Keratinocyte (primary cell): ENCODE results near the gene ZNF418. TPM values are rescaled to one million over a fixed set of nuclear protein-coding genes. Genes with fewer than 3 reads are reported as not detected.

Source experiments
- DNase-seq: peaks from one replicate; pipeline ENCODE4 v3.0.0-alpha.2; 2011; ENCODE audit warnings: low read depth, missing footprints, low spot score
- FAIRE-seq: peaks from 2 replicates; lab custom pipeline; 2011; peaks lifted over from hg19 to GRCh38; lab: Jason Lieb, UNC
- H2AFZ ChIP-seq: 2 replicates; pipeline ENCODE4 v1.6.0; 2012; ENCODE audit warnings: low read length, control low read depth, inconsistent platforms; ENCODE audit not compliant: control insufficient read depth
- H3K27ac ChIP-seq: 2 replicates; pipeline ENCODE4 v1.5.1; 2011; ENCODE audit warnings: low read length; ENCODE audit not compliant: control insufficient read depth, insufficient read depth
- H3K27me3 ChIP-seq: 3 replicates; pipeline ENCODE4 v1.6.0; 2011; ENCODE audit warnings: low read length; ENCODE audit not compliant: control insufficient read depth, insufficient read depth; ENCODE audit errors: extremely low read depth
- H3K36me3 ChIP-seq, 2 experiments: 2 replicates in 1 of 2; 3 replicates in 1 of 2; pipeline ENCODE4 v1.5.1; 2011; ENCODE audit warnings: low read length in 2 of 2, mild to moderate bottlenecking in 1 of 2; ENCODE audit not compliant: control insufficient read depth in 2 of 2, insufficient read depth in 2 of 2; ENCODE audit errors: extremely low read depth in 1 of 2
- H3K4me1 ChIP-seq: 3 replicates; pipeline ENCODE4 v1.5.1; 2011; ENCODE audit warnings: low read length; ENCODE audit not compliant: control insufficient read depth, insufficient read depth; ENCODE audit errors: extremely low read depth
- H3K4me2 ChIP-seq: 3 replicates; pipeline ENCODE4 v1.6.0; 2011; ENCODE audit warnings: low read depth, low read length; ENCODE audit not compliant: control insufficient read depth, insufficient read depth; ENCODE audit errors: extremely low read depth
- H3K4me3 ChIP-seq, 3 experiments: fragments of 200-600 bp in 1 of 3; sonication (generic) in 1 of 3; 2 replicates in 2 of 3; 3 replicates in 1 of 3; pipeline ENCODE4 v1.5.1; 2011 to 2016; ENCODE audit warnings: low read length in 3 of 3, mild to moderate bottlenecking in 3 of 3, control low read depth in 2 of 3, inconsistent platforms in 1 of 3, low read depth in 1 of 3, mixed read lengths in 1 of 3, mixed run types in 1 of 3, moderate library complexity in 1 of 3; ENCODE audit not compliant: control insufficient read depth in 2 of 3, insufficient read depth in 2 of 3; ENCODE audit errors: extremely low read depth in 1 of 3
- H3K79me2 ChIP-seq: 2 replicates; pipeline ENCODE4 v1.6.0; 2012; ENCODE audit warnings: low read length; ENCODE audit not compliant: control insufficient read depth, insufficient read depth
- H3K9ac ChIP-seq: 3 replicates; pipeline ENCODE4 v1.6.0; 2011; ENCODE audit warnings: low read length; ENCODE audit not compliant: control insufficient read depth, insufficient read depth; ENCODE audit errors: extremely low read depth
- H3K9me1 ChIP-seq: 3 replicates; pipeline ENCODE4 v1.6.0; 2011; ENCODE audit warnings: low read length; ENCODE audit not compliant: control insufficient read depth, insufficient read depth; ENCODE audit errors: extremely low read depth
- H3K9me3 ChIP-seq: 2 replicates; pipeline ENCODE4 v1.5.1; 2012; ENCODE audit warnings: low read depth, low read length; ENCODE audit not compliant: control insufficient read depth
- H4K20me1 ChIP-seq: 3 replicates; pipeline ENCODE4 v1.6.0; 2011; ENCODE audit warnings: low read length; ENCODE audit not compliant: control insufficient read depth, insufficient read depth; ENCODE audit errors: extremely low read depth
- CTCF ChIP-seq, 3 experiments: IDR thresholded peaks in 1 of 3; conservative IDR thresholded peaks in 1 of 3; optimal IDR thresholded peaks in 1 of 3; 2 replicates in 2 of 3; 3 replicates in 1 of 3; pipeline versions ENCODE3 to v1.5.1; 2011; ENCODE audit warnings: low read length in 3 of 3, mild to moderate bottlenecking in 3 of 3, moderate library complexity in 2 of 3, control low read depth in 1 of 3, inconsistent platforms in 1 of 3; ENCODE audit not compliant: insufficient read depth in 2 of 3; ENCODE audit errors: extremely low read depth in 1 of 3
- EZH2 ChIP-seq: IDR thresholded peaks from one replicate; pipeline ENCODE4 v1.6.1; 2012; ENCODE audit warnings: inconsistent platforms, mild to moderate bottlenecking, low read length, moderate library complexity
- dilution Hi-C: fragments of 300-500 bp; cut with MboI; formaldehyde crosslinking; loops from one replicate; pipeline ENCODE4 v1.7.0; 2020; ENCODE audit warnings: low sequenced_read_pairs; ENCODE audit not compliant: extremely low pct_ligation_motif_present
- polyA plus RNA-seq, 5 experiments: library from polyadenylated mRNA; depleted of rRNA in 3 of 5; stranded (reverse) in 3 of 5; stranded (forward) in 1 of 5; unstranded in 1 of 5; fragments of >200 nt; gene quantifications; 1 replicate in 1 of 5; 2 replicates in 3 of 5; 3 replicates in 1 of 5; pipeline versions ENCODE4 v1.2.1 to v1.2.3, GENCODE V29; 2011 to 2012; ENCODE audit warnings: missing spikeins in 2 of 5, low read depth in 1 of 5, low replicate concordance in 1 of 5

The ZNF418 gene
- polyA plus RNA-seq, 1 donor (not counting 4 experiments of a cell fraction or from before 2014, with no cell fraction given) = 2.9 TPM

- Histone ChIP-seq H3K79me2 (peaks cover 19% of the 10 kb centered on the region), H4K20me1 (no peaks in the 10 kb centered on the region), H3K4me1 (no peaks in the 10 kb centered on the region), H3K9me3 (peaks cover 8% of the 10 kb centered on the region), H3K27me3 (no peaks in the 10 kb centered on the region), H2AFZ (no peak overlapping the region), H3K9ac (no peak overlapping the region), H3K27ac (no peak overlapping the region), H3K4me3 (no peak overlapping the region), H3K9me1 (no peaks in the 10 kb centered on the region), H3K4me2 (no peak overlapping the region), H3K36me3 (peaks cover 14% of the 10 kb centered on the region in 2 experiments)
- FAIRE-seq (no peak), DNase-seq (no peak)
- TF ChIP-seq EZH2 (no peak), CTCF (optimal IDR thresholded peaks at IDR 0.05 in 1 of 3, IDR thresholded peaks at IDR 0.05 in 1 of 3, conservative IDR thresholded peaks at IDR 0.05 in 1 of 3; ENCODE audit: extremely low read depth in 1 of 3, insufficient read depth in 2 of 3, low read length in 3 of 3) (no peak)
- dilution Hi-C loops = no loop called here
These were observed 62.8 kb downstream of the ZNF418 start for GRCh38 chr19:57872450-57872849.

Other genes starting within 250 kb of the ZNF418 start
- 1.7 to 2.8 TPM (median 2.3 TPM) in 3 replicates for gene ZNF154, start 226.2 kb downstream of the ZNF418 start, polyA plus RNA-seq
- 3.7 to 4.7 TPM (median 4.4 TPM) in 3 replicates for gene ZNF671, start 207.8 kb downstream of the ZNF418 start, polyA plus RNA-seq
- gene ZNF776, start 188.6 kb downstream of the ZNF418 start, polyA plus RNA-seq = 5.4 to 7.4 TPM (median 6.9 TPM) in 3 replicates
- gene ZNF586, start 165.7 kb downstream of the ZNF418 start, polyA plus RNA-seq = 6.6 to 9.6 TPM (median 7.2 TPM) in 3 replicates
- gene ZNF552, start 120.5 kb downstream of the ZNF418 start, polyA plus RNA-seq = 4.4 to 8.9 TPM (median 8.0 TPM) in 3 replicates
- 8.5 to 12.8 TPM (median 11.8 TPM) in 3 replicates for gene ZNF587B, start 105.1 kb downstream of the ZNF418 start, polyA plus RNA-seq
- 8.2 to 14.4 TPM (median 14.0 TPM) in 3 replicates for gene ZNF587, start 85.5 kb downstream of the ZNF418 start, polyA plus RNA-seq
- 13.8 to 17.2 TPM (median 17.2 TPM) in 3 replicates for gene ZNF814, start 46.4 kb downstream of the ZNF418 start, polyA plus RNA-seq
- 2.9 to 6.1 TPM (median 5.8 TPM) in 3 replicates for gene ZNF417, start 18.8 kb downstream of the ZNF418 start, polyA plus RNA-seq
- gene ZNF256, start 12.3 kb upstream of the ZNF418 start, polyA plus RNA-seq = 3.7 to 5.3 TPM (median 5.3 TPM) in 3 replicates
- 0.24 to 0.59 TPM (median 0.48 TPM) in 3 replicates for gene C19orf18, start 39.1 kb upstream of the ZNF418 start, polyA plus RNA-seq
- gene ZNF606, start 67.4 kb upstream of the ZNF418 start, polyA plus RNA-seq = 2.8 to 3.5 TPM (median 3.5 TPM) in 3 replicates
- not detected in 3 replicates for gene ZSCAN1, start 98.6 kb upstream of the ZNF418 start, polyA plus RNA-seq
- 2.7 to 6.7 TPM (median 3.4 TPM) in 3 replicates for gene ZNF135, start 123.9 kb upstream of the ZNF418 start, polyA plus RNA-seq
- gene ZSCAN18, start 162.8 kb upstream of the ZNF418 start, polyA plus RNA-seq = 13.5 to 24.6 TPM (median 16.1 TPM) in 3 replicates
- 6.9 to 8.5 TPM (median 8.4 TPM) in 3 replicates for gene ZNF329, start 215.4 kb upstream of the ZNF418 start, polyA plus RNA-seq
- 25.0 to 31.2 TPM (median 25.9 TPM) in 3 replicates for gene ZNF274, start 247.7 kb upstream of the ZNF418 start, polyA plus RNA-seq